Body of pancreas (tissue), 4 donors: Measurements from ENCODE around the gene HSPB7. TPM values are rescaled to one million over a fixed set of nuclear protein-coding genes. Genes with fewer than 3 reads are reported as not detected.
"Not testable (repeated sequence)": the region's sequence is repeated elsewhere in the genome, so short reads cannot be mapped to it uniquely, and the experiment has no call there.

ENCODE experiments used
- ATAC-seq: fragments of 150-250 bp; one replicate; pipeline ENCODE4 v1.9.1; 2016
- DNase-seq, 4 donors: peaks; one replicate each; pipeline ENCODE4 v3.0.0-alpha.2; 2019
- H3K27ac ChIP-seq, 4 donors: fragments of 200-600 bp; sonication (generic); 1 replicate in 3 of 4; 2 replicates in 1 of 4; pipeline versions ENCODE4 v1.5.1 to v1.6.1; 2016 to 2019; ENCODE audit warnings: mild to moderate bottlenecking in 1 of 4, mixed read lengths in 1 of 4, moderate library complexity in 1 of 4
- H3K27me3 ChIP-seq, 2 donors: fragments of 200-600 bp; sonication (generic); one replicate each; pipeline ENCODE4 v1.6.0; 2016; ENCODE audit warnings: mild to moderate bottlenecking in 1 of 2
- H3K36me3 ChIP-seq, 2 donors: fragments of 200-600 bp; sonication (generic); replicated peaks in 1 of 2; 2 replicates each; pipeline ENCODE4 v1.5.1; 2016; ENCODE audit warnings: low read depth in 2 of 2; ENCODE audit not compliant: insufficient read depth in 1 of 2
- H3K4me1 ChIP-seq: fragments of 200-600 bp; sonication (generic); one replicate; pipeline ENCODE4 v1.6.0; 2016
- H3K4me3 ChIP-seq, 2 donors: fragments of 200-600 bp; sonication (generic); 1 replicate in 1 of 2; 2 replicates in 1 of 2; pipeline ENCODE4 v1.5.1; 2016 to 2019
- H3K9me3 ChIP-seq, 3 donors: fragments of 200-600 bp; sonication (generic); 1 replicate in 2 of 3; 2 replicates in 1 of 3; pipeline ENCODE4 v1.5.1; 2016
- POLR2A ChIP-seq, 3 donors: fragments of 450-650 bp; IDR thresholded peaks; one replicate each; pipeline ENCODE4 v1.6.1; 2016; ENCODE audit warnings: antibody characterized with exemption in 3 of 3, mild to moderate bottlenecking in 2 of 3
- WGBS, 2 donors: methylation state at CpG; one replicate each; pipeline ENCODE4 v1.1.5; 2017; 5-methylcytosine and 5-hydroxymethylcytosine counted together
- intact Hi-C: fragments of 100-400 bp; cut with DNase I; formaldehyde crosslinking; loops from one replicate; pipeline ENCODE4 v1.15.1; 2023
- total RNA-seq, 2 donors: library from RNA; depleted of rRNA; stranded (reverse); fragments of >200 nt; gene quantifications; one replicate each; pipeline ENCODE4 v1.1.0, GENCODE V29; 2016
- TF ChIP-seq, protein P1 (sequence below), 7 experiments: fragments of 450-650 bp in 4 of 7; fragments of 200-600 bp in 3 of 7; sonication (generic) in 3 of 7; IDR thresholded peaks; one replicate each; pipeline ENCODE4 v1.5.1; 2016 to 2019; ENCODE audit warnings: antibody characterized with exemption in 7 of 7

Gene HSPB7
- total RNA-seq, 2 donors from 2014 or later: 5.7 to 39.9 TPM

- Histone ChIP-seq H3K27ac (peak overlapping the region in 1 of 4 donors; percentile 4), H3K4me1 (peaks cover 7% of the 10 kb centered on the region), H3K9me3 (no peaks in the 10 kb centered on the region), H3K4me3 (no peak overlapping the region), H3K27me3 (no peaks in the 10 kb centered on the region), H3K36me3 (no peaks in the 10 kb centered on the region)
- intact Hi-C loops: loop anchor here (5.0 kb wide), 1 partner anchor 48 kb away; no protein-coding TSS in a partner anchor
- no peak for DNase-seq
- TF ChIP-seq, protein P1, sequence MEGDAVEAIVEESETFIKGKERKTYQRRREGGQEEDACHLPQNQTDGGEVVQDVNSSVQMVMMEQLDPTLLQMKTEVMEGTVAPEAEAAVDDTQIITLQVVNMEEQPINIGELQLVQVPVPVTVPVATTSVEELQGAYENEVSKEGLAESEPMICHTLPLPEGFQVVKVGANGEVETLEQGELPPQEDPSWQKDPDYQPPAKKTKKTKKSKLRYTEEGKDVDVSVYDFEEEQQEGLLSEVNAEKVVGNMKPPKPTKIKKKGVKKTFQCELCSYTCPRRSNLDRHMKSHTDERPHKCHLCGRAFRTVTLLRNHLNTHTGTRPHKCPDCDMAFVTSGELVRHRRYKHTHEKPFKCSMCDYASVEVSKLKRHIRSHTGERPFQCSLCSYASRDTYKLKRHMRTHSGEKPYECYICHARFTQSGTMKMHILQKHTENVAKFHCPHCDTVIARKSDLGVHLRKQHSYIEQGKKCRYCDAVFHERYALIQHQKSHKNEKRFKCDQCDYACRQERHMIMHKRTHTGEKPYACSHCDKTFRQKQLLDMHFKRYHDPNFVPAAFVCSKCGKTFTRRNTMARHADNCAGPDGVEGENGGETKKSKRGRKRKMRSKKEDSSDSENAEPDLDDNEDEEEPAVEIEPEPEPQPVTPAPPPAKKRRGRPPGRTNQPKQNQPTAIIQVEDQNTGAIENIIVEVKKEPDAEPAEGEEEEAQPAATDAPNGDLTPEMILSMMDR (IDR thresholded peaks at IDR 0.05): no peak
- TF ChIP-seq POLR2A (IDR thresholded peaks at IDR 0.05): no peak
- no peak for ATAC-seq
- WGBS, 2 donors: 72 to 80% methylated on average over 7 of the region's 7 CpGs
These were observed 37.0 kb upstream of the HSPB7 start for GRCh38 chr1:16054598-16055540.

DNA sequence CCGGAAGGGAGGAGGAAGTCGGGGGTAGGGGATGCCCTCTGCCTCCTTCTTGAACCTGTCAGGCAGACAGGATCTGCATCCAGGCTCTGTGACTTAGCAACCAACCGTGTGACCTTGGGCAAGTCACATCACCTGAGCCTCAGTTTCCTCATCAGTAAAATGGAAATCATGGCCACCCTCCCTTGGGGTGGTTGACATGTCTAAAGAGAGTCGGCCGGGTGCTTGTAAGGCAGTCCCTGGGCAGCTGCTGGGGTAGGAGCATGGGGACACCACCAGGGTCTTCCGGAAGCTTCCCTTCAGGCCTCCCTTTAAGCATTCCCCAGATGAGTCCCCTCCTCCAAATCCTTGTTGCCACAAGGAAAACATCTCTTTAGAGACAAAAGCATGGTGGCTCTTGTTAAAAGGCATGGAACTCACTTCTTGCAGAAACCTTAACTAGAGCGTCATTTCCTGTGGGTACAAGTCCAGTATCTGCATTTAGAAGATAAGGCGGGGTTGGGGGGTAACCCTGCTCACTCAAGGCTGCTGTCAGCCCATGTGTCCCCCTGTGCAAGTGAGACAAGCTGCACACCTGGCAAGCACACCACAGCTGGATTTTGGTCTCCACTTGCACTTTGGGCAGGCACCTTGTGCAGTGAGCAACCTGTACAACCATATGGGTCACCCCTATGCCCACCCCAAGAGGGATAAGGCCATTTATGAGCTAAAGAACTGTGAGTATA, 36.1 kb upstream of the HSPB7 start:
- WGBS, 2 donors: 53 to 71% methylated on average over 6 of the region's 8 CpGs
- Histone ChIP-seq H3K4me1 (peaks cover 9% of the 10 kb centered on the region), H3K36me3 (no peaks in the 10 kb centered on the region), H3K27me3 (no peaks in the 10 kb centered on the region), H3K4me3 (no peak overlapping the region), H3K9me3 (no peaks in the 10 kb centered on the region), H3K27ac (no peak overlapping the region)
- intact Hi-C loops: loop anchor here (5.0 kb wide), 1 partner anchor 47 kb away; no protein-coding TSS in a partner anchor
- TF ChIP-seq, protein P1 (IDR thresholded peaks at IDR 0.05): no peak
- no peak for TF ChIP-seq POLR2A (IDR thresholded peaks at IDR 0.05)
- ATAC-seq: no peak
- no peak for DNase-seq

- H3K9me3 ChIP-seq, H3K27me3 ChIP-seq, H3K36me3 ChIP-seq, H3K4me3 ChIP-seq, ATAC-seq, H3K27ac ChIP-seq, DNase-seq: not testable (repeated sequence)
- 75 to 89% methylated on average over 5 to 11 of the region's 12 CpGs for WGBS, 2 donors
- intact Hi-C loops: loop anchor here (5.0 kb wide), 1 partner anchor 45 kb away; no protein-coding TSS in a partner anchor
- peaks cover 20% of the 10 kb centered on the region for H3K4me1 ChIP-seq
These were observed 34.1 kb upstream of the HSPB7 start for GRCh38 chr1:16051949-16052348.

- DNase-seq: no peak
- TF ChIP-seq, protein P1 (IDR thresholded peaks at IDR 0.05): no peak
- no peak for TF ChIP-seq POLR2A (IDR thresholded peaks at IDR 0.05)
- Histone ChIP-seq H3K9me3 (no peaks in the 10 kb centered on the region), H3K4me3 (no peak overlapping the region), H3K27me3 (no peaks in the 10 kb centered on the region), H3K4me1 (peaks cover 20% of the 10 kb centered on the region), H3K27ac (no peak overlapping the region), H3K36me3 (no peaks in the 10 kb centered on the region)
- ATAC-seq: no peak
- intact Hi-C loops: loop anchor here (5.0 kb wide), 1 partner anchor 44 kb away; no protein-coding TSS in a partner anchor
- WGBS, 2 donors: 60 to 78% methylated on average over 2 of the region's 3 CpGs
These were observed 33.2 kb upstream of the HSPB7 start for GRCh38 chr1:16051039-16051438.

DNA sequence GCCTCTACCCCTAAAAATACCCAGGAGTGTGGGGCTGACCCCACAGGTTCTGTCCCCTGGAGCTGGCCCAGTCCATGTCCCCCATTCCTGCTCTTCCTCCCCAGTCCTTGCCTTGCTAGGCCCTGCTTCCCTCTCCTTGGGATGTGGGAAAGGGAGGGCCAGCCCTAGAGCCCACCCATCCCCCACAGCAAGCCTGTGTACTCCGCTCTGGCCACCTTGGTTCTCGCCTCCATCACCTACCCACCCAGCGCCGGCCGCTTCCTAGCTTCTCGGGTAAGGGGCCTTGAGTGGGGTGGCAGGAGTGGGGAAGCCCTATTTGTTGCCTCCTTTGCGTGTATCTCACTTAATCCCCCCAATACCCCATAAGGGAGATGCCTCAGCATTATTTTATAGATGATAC, 32.5 kb upstream of the HSPB7 start:
- ATAC-seq (no peak), DNase-seq (no peak)
- WGBS, 2 donors: 79 to 80% methylated on average over 7 of the region's 7 CpGs
- no peak overlapping the region for H3K27ac ChIP-seq
- peaks cover 13% of the 10 kb centered on the region for H3K4me1 ChIP-seq
- no peaks in the 10 kb centered on the region for H3K9me3 ChIP-seq
- H3K36me3 ChIP-seq: no peaks in the 10 kb centered on the region
- no peaks in the 10 kb centered on the region for H3K27me3 ChIP-seq
- intact Hi-C loops: loop anchor here (5.0 kb wide), 1 partner anchor 43 kb away; no protein-coding TSS in a partner anchor
- TF ChIP-seq, protein P1 (IDR thresholded peaks at IDR 0.05): no peak
- TF ChIP-seq POLR2A (IDR thresholded peaks at IDR 0.05): no peak
- H3K4me3 ChIP-seq: no peak overlapping the region
